ENCODE data around the gene ATXN1. TPM values are rescaled to one million over a fixed set of nuclear protein-coding genes. Genes with fewer than 3 reads are reported as not detected.

Gene ATXN1
- total RNA-seq, 4 donors from 2014 or later, result 24.9 to 48.0 (median 36.8) TPM

GRCh38 chr6:16635291-16635809 lies 125.9 kb downstream of the ATXN1 start:
- 57 to 70% methylated on average over 4 of the region's 4 CpGs for WGBS, 2 donors
- Histone ChIP-seq H3K27ac (no peak overlapping the region), H3K36me3 (peaks cover 0 to 9% (median 0%) of the 10 kb centered on the region in 3 donors), H3K4me3 (no peak overlapping the region), H3K4me1 (peaks cover 0 to 16% (median 2%) of the 10 kb centered on the region in 4 donors), H3K9me3 (peaks cover 0 to 4% (median 0%) of the 10 kb centered on the region in 4 donors), H3K27me3 (no peaks in the 10 kb centered on the region)
- TF ChIP-seq EP300 (IDR thresholded peaks at IDR 0.05), result no peak
- no peak for TF ChIP-seq POLR2A (IDR thresholded peaks at IDR 0.05)
- TF ChIP-seq CTCF (IDR thresholded peaks at IDR 0.05), result no peak
- DNase-seq (ENCODE audit: low spot score in 2 of 2), result no peak

GRCh38 chr6:16634855-16635254 lies 126.4 kb downstream of the ATXN1 start:
- Histone ChIP-seq H3K27ac (no peak overlapping the region), H3K4me3 (no peak overlapping the region), H3K27me3 (no peaks in the 10 kb centered on the region), H3K36me3 (peaks cover 0 to 13% (median 0%) of the 10 kb centered on the region in 3 donors), H3K4me1 (peaks cover 0 to 16% (median 2%) of the 10 kb centered on the region in 4 donors), H3K9me3 (peaks cover 0 to 4% (median 0%) of the 10 kb centered on the region in 4 donors)
- no peak for TF ChIP-seq EP300 (IDR thresholded peaks at IDR 0.05)
- TF ChIP-seq CTCF (IDR thresholded peaks at IDR 0.05), result no peak
- no peak for TF ChIP-seq POLR2A (IDR thresholded peaks at IDR 0.05)
- no peak for DNase-seq (ENCODE audit: low spot score in 2 of 2)
- 83 to 90% methylated on average over 5 of the region's 5 CpGs for WGBS, 2 donors

GRCh38 chr6:16633961-16634360 lies 127.3 kb downstream of the ATXN1 start:
- H3K4me1 ChIP-seq, result peaks cover 0 to 16% (median 2%) of the 10 kb centered on the region in 4 donors
- no peak overlapping the region for H3K4me3 ChIP-seq
- H3K27ac ChIP-seq, result no peak overlapping the region
- TF ChIP-seq POLR2A (IDR thresholded peaks at IDR 0.05) (no peak), CTCF (IDR thresholded peaks at IDR 0.05) (no peak), EP300 (IDR thresholded peaks at IDR 0.05) (no peak)
- DNase-seq (ENCODE audit: low spot score in 2 of 2), result no peak
- H3K36me3 ChIP-seq, result peaks cover 0 to 7% (median 0%) of the 10 kb centered on the region in 3 donors
- 79 to 83% methylated on average over 1 of the region's 1 CpG for WGBS, 2 donors
- no peaks in the 10 kb centered on the region for H3K27me3 ChIP-seq
- H3K9me3 ChIP-seq, result peaks cover 0 to under 1% (median 0%) of the 10 kb centered on the region in 4 donors

- no peak overlapping the region for H3K4me3 ChIP-seq
- no peak overlapping the region for H3K27ac ChIP-seq
- WGBS, 2 donors, result 88 to 94% methylated on average over 5 of the region's 5 CpGs
- H3K4me1 ChIP-seq, result peaks cover 0 to 16% (median 2%) of the 10 kb centered on the region in 4 donors
- DNase-seq (ENCODE audit: low spot score in 2 of 2), result no peak
- TF ChIP-seq EP300 (IDR thresholded peaks at IDR 0.05) (no peak), POLR2A (IDR thresholded peaks at IDR 0.05) (no peak), CTCF (IDR thresholded peaks at IDR 0.05) (no peak)
- H3K9me3 ChIP-seq, result no peaks in the 10 kb centered on the region
- no peaks in the 10 kb centered on the region for H3K27me3 ChIP-seq
- peaks cover 0 to 3% (median 0%) of the 10 kb centered on the region in 3 donors for H3K36me3 ChIP-seq
Observed at GRCh38 chr6:16633465-16633864, 127.8 kb downstream of the ATXN1 start.

- H3K27me3 ChIP-seq, result no peaks in the 10 kb centered on the region
- 65 to 71% methylated on average over 4 of the region's 4 CpGs for whole genome bisulfite sequencing, 2 donors
- no peaks in the 10 kb centered on the region for H3K9me3 ChIP-seq
Observed at GRCh38 chr6:16632101-16632500, 129.2 kb downstream of the ATXN1 start.

More at GRCh38 chr6:16632101-16632500, 129.2 kb downstream of the ATXN1 start:
- peaks cover 0 to 3% (median 0%) of the 10 kb centered on the region in 3 donors for H3K36me3 ChIP-seq
- no peak overlapping the region for H3K4me3 ChIP-seq
- H3K27ac ChIP-seq, result no peak overlapping the region
- DNase-seq (ENCODE audit: low spot score in 2 of 2), result no peak
- TF ChIP-seq CTCF (IDR thresholded peaks at IDR 0.05), result no peak
- no peak for TF ChIP-seq EP300 (IDR thresholded peaks at IDR 0.05)
- TF ChIP-seq POLR2A (IDR thresholded peaks at IDR 0.05), result no peak
- peaks cover 0 to 16% (median 2%) of the 10 kb centered on the region in 4 donors for H3K4me1 ChIP-seq
